ENCODE measurements around the gene DEAF1. TPM values are rescaled to one million over a fixed set of nuclear protein-coding genes. Genes with fewer than 3 reads are reported as not detected.
A peak's percentile ranks its signal among the peaks of the same experiment; 100 is the strongest.

DEAF1 gene, protein sequence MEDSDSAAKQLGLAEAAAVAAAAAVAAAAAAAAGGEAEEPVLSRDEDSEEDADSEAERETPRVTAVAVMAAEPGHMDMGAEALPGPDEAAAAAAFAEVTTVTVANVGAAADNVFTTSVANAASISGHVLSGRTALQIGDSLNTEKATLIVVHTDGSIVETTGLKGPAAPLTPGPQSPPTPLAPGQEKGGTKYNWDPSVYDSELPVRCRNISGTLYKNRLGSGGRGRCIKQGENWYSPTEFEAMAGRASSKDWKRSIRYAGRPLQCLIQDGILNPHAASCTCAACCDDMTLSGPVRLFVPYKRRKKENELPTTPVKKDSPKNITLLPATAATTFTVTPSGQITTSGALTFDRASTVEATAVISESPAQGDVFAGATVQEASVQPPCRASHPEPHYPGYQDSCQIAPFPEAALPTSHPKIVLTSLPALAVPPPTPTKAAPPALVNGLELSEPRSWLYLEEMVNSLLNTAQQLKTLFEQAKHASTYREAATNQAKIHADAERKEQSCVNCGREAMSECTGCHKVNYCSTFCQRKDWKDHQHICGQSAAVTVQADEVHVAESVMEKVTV
- total RNA-seq (2022), result 50.6 and 56.6 TPM in 2 replicates
- percentile 68 among the genes with signal in this experiment for Bru-seq, nascent RNA
- percentile 73 among the genes with signal in this experiment for BruChase-seq, experiment 1, labeled RNA remaining after a 2-hour chase
- percentile 81 among the genes with signal in this experiment for BruChase-seq, experiment 2, labeled RNA remaining after a 6-hour chase
- long read RNA-seq, transcript DEAF1-201 (12 exons, 2,500 nt), result major isoform, 62 of 124 reads
- long read RNA-seq, partial matches to known transcripts, result 11 of 124 reads
- long read RNA-seq, other reads (novel, unspliced or antisense), result 51 of 124 reads

DNA sequence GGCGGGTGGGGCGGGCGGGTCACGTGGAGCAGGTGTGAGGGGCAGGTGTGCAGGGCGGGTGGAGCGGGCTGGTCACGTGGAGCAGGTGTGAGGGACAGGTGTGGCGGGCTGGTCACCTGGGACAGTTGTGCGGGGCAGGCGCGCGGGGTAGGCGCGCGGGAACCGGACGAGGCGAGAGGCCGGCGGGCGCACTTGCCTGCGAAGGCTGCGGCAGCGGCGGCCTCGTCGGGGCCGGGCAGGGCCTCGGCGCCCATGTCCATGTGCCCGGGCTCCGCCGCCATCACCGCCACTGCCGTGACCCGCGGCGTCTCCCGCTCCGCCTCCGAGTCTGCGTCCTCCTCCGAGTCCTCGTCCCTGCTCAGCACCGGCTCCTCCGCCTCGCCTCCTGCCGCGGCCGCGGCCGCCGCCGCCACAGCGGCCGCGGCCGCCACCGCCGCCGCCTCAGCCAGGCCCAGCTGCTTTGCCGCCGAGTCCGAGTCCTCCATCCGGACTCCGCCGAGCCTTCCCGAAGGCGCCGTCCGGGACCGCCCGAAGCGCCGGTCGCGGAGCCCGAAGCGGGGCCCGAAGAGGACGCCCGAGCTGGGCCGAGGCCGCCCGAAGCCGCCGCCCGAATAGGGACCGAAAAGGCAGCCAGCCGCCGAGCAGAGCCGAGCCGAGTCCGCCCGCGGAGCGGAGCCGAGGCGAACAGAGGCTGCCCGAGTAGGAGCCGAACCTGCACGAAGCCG lies at the start of gene DEAF1:
Gene DEAF1, minus strand, starts transcription at position 660 of the 725 bp plus-strand sequence. Its CDS starts 175 bp downstream, at position 485.
- peaks cover 57% of the 10 kb centered on the region for H3K36me3 Mint-ChIP-seq (ENCODE audit: insufficient read depth, unreplicated experiment)
- Histone ChIP-seq H3K9me3 (no peaks in the 10 kb centered on the region), H3K4me3 (ENCODE audit: low read depth, low read length) (peak within 1 kb of the TSS; percentile 97), H3K36me3 (ENCODE audit: control insufficient read depth, insufficient read depth, low read length) (peaks cover 3% of the 10 kb centered on the region; the same call in 1 of the 2 replicates), H3K4me1 (peaks cover 10% of the 10 kb centered on the region), H3K27me3 (replicated peaks; ENCODE audit: control insufficient read depth, insufficient read depth, low read length) (no peaks in the 10 kb centered on the region)
- intact Hi-C loops (cut with micrococcal nuclease; ENCODE audit: unreplicated experiment), result loop anchor here (10.0 kb wide), 1 partner anchor 130 kb away; the partner anchor contains the start of genes LMNTD2 and RASSF7
- peak; percentile 98 to 99 for DNase-seq
- TF ChIP-seq, protein P1, sequence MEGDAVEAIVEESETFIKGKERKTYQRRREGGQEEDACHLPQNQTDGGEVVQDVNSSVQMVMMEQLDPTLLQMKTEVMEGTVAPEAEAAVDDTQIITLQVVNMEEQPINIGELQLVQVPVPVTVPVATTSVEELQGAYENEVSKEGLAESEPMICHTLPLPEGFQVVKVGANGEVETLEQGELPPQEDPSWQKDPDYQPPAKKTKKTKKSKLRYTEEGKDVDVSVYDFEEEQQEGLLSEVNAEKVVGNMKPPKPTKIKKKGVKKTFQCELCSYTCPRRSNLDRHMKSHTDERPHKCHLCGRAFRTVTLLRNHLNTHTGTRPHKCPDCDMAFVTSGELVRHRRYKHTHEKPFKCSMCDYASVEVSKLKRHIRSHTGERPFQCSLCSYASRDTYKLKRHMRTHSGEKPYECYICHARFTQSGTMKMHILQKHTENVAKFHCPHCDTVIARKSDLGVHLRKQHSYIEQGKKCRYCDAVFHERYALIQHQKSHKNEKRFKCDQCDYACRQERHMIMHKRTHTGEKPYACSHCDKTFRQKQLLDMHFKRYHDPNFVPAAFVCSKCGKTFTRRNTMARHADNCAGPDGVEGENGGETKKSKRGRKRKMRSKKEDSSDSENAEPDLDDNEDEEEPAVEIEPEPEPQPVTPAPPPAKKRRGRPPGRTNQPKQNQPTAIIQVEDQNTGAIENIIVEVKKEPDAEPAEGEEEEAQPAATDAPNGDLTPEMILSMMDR (IDR thresholded peaks at IDR 0.05; ENCODE audit: insufficient read depth in 1 of 2, low read depth in 1 of 2, low read length in 1 of 2, severe bottlenecking in 1 of 2, unreplicated experiment in 1 of 2), result no peak
- peak within 1 kb of the TSS; percentile 97 for H3K27ac Mint-ChIP-seq (ENCODE audit: unreplicated experiment)
- H3K27me3 Mint-ChIP-seq (ENCODE audit: insufficient read depth, unreplicated experiment), result no peaks in the 10 kb centered on the region
- ChIA-PET CTCF (interaction anchor here (0.5 to 2.6 kb wide), 4 partner anchors 12 to 155 kb away, joined by 3 to 10 read pairs (median 4); no protein-coding TSS in a partner anchor), POLR2A (interaction anchor here (0.5 to 2.5 kb wide), 9 partner anchors 11 to 126 kb away, joined by 3 to 32 read pairs (median 5); partner anchors contain the start of genes EPS8L2, PHRF1, RPLP2 and TALDO1)
- H3K4me1 Mint-ChIP-seq (ENCODE audit: low read depth, unreplicated experiment), result peaks cover 15% of the 10 kb centered on the region
- H3K4me3 Mint-ChIP-seq (ENCODE audit: unreplicated experiment), result peak within 1 kb of the TSS; percentile 86
- H3K9me3 Mint-ChIP-seq (ENCODE audit: unreplicated experiment), result no peaks in the 10 kb centered on the region
- BruUV-seq (replicated peaks), result no TSS peak

DNA sequence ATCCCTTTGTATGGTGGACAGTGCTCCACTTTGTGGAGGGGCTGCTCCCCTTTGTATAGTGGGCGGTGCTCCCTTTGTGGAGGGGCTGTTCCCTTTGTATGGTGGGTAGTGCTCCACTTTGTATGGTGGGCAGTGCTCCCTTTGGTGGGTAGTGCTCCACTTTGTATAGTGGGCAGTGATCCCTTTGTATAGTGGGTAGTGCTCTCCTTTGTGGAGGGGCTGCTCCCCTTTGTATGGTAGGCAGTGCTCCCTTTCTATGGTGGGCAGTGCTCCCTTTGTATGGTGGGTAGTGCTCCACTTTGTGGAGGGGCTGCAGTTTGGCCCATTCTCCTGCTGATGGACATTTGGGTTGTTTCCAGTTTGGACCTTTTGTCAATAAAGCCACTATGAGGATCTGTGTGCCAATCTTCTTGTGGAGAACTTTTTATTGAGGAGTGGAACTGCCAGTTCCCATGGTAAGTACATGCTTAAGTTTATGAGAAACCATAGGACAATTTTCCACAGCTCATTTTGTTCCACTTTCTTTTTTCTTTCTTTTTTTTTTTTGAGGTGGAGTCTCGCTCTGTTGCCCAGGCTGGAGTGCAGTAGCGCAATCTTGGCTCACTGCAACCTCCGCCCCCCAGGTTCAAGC lies 47.7 kb upstream of the DEAF1 start:
- peaks cover 36% of the 10 kb centered on the region for H3K4me1 ChIP-seq
- H3K4me1 Mint-ChIP-seq (ENCODE audit: low read depth, unreplicated experiment), result peaks cover 26% of the 10 kb centered on the region
- H3K4me3 Mint-ChIP-seq (ENCODE audit: unreplicated experiment), result no peak overlapping the region
- H3K4me3 ChIP-seq (ENCODE audit: low read depth, low read length), result no peak overlapping the region
- no peaks in the 10 kb centered on the region for H3K9me3 Mint-ChIP-seq (ENCODE audit: unreplicated experiment)
- no peaks in the 10 kb centered on the region for H3K27me3 ChIP-seq (replicated peaks; ENCODE audit: control insufficient read depth, insufficient read depth, low read length)
- no peak for DNase-seq
- ChIA-PET CTCF (interaction anchor here (0.6 kb wide), 1 partner anchor 47 kb away, joined by 4 read pairs; the partner anchor contains the start of gene TMEM80), POLR2A (no interaction called here)
- H3K36me3 ChIP-seq (ENCODE audit: control insufficient read depth, insufficient read depth, low read length), result no peaks in the 10 kb centered on the region
- H3K36me3 Mint-ChIP-seq (ENCODE audit: insufficient read depth, unreplicated experiment), result peaks cover 14% of the 10 kb centered on the region
- no peak overlapping the region for H3K27ac Mint-ChIP-seq (ENCODE audit: unreplicated experiment)
- TF ChIP-seq, protein P1 (IDR thresholded peaks at IDR 0.05; ENCODE audit: insufficient read depth in 1 of 2, low read depth in 1 of 2, low read length in 1 of 2, severe bottlenecking in 1 of 2, unreplicated experiment in 1 of 2), result no peak
- H3K9me3 ChIP-seq, result no peaks in the 10 kb centered on the region
- intact Hi-C loops (cut with micrococcal nuclease; ENCODE audit: unreplicated experiment), result no loop called here
- no peaks in the 10 kb centered on the region for H3K27me3 Mint-ChIP-seq (ENCODE audit: insufficient read depth, unreplicated experiment)
- BruUV-seq (replicated peaks), result no TSS peak

All from Caco-2 (cell line).